ENCODE data around the gene RAB11FIP3.
"Not testable (repeated sequence)": the region's sequence is repeated elsewhere in the genome, so short reads cannot be mapped to it uniquely, and the experiment has no call there.

RAB11FIP3 gene

DNA sequence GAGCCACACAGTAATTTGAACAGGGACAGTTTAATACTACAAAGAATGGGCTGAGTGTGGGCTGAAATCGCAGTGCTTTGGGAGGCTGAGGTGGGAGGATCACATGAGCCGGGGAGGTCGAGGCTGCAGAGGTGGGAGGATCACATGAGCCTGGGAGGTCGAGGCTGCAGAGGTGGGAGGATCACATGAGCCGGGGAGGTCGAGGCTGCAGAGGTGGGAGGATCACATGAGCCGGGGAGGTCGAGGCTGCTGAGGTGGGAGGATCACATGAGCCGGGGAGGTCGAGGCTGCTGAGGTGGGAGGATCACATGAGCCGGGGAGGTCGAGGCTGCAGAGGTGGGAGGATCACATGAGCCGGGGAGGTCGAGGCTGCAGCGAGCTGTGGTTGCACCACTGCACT, 69.2 kb downstream of the RAB11FIP3 start:
- DNase-seq (ENCODE audit: low read depth), result not testable (repeated sequence)

DNA sequence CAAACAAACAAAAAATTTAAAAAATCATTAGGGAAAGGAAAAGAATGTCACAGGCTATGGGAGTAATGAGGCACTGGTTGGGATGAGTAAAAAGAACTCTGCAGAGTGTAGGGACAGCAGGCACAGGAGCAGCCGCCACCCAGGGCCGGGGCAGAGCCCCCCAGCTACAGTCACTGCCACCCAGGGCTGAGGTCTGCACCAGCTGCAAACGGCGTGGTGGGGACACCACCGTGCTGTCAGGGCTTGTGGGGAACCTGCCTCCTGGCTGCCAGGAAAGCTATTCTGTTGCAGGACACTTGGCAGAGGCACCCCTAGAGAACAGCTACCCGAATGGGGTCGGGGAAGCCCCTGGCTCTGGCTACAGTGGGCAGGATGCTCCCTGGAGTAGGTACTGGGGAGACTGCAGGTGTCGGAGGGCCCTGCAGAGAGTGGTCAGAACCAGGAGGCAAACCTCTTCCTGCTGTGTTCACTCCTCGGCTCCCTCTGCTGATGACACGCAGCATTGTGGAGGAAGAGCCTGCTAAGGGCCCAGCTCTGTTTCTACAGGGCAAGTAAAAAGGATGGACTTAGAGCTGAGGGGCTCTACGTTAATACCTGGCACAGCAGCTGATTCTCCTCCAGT, 69.8 kb downstream of the RAB11FIP3 start:
- DNase-seq (ENCODE audit: low read depth), result no peak

DNA sequence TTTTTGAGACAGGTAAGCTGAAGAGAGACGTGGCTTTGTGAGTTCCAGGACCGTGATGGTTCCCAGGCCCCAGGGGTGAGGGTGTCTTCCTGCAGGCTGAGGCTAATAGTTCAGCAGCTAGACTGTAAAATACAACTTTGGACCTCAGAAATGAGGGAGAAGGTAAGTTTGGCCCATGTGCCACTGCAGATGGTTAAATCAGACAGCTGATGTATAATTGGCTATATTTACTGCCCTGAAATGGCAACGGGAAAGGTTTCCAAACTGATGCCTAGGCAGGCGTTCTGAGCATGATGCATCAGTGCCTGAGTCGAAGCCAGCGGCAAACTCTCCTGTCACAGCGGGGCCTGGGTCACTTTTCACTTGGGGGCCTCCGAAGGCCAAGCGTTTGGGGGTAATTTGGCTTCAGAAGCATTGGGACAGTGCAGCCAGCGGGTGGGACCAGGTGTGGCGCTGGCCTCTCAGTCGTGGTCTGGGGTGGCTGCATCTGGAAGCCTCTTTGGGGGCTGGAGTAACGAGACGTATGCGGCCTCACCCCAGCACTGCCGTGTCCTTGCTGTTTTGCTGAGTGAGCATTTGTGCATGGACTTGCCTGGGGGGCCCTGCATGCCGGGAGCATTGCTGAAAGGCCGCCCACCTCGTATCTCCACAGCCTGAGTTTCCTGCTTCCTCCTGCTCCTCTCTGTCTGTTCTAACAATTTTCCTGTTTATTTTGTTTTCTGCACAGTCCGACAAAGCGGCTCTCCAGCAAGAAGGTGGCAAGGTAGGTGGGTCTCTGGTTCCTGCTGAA, 70.8 kb downstream of the RAB11FIP3 start:
- no peak for DNase-seq (ENCODE audit: low read depth)

DNA sequence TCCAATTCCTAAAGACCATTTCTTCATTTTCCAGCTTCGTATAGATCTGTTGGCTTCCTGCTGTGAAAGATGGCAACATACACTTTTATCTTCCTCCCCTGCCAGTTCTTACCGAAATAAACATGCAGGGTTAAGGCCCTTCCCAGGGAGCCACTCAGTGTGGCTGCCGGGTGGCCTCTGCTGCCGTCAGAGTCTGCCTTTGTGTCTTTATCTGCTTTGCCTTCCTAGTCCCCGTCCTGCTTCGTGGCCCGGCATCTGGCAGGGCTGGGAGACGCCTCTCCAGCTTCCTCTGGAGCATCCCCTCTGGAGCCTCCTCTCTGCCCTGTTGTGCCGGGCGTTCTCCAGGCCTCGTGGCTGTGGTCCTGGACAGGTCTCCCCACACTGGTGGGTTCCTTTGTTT, 71.8 kb downstream of the RAB11FIP3 start:
- no peak for DNase-seq (ENCODE audit: low read depth)

DNA sequence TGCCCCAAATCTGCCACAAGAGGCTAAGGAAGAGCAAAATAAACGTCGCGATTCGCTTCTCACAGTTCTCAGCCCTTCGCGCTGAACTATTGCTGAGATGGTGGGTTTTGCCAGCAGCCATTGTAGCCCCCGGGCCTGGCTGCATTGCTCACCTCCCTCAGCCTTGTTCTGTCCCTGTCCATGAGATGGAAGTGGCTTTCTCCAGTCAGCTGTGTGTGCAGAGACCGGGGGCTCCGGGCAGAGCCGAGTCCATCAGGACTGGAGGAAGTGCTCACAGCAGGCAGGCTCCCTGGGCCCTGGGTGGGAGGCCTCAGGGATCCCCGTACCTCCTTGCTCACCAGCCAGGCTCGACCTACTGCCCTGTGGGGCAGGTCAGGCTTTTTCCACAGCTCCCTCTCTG, 74.5 kb downstream of the RAB11FIP3 start:
- DNase-seq (ENCODE audit: low read depth), result no peak

DNA sequence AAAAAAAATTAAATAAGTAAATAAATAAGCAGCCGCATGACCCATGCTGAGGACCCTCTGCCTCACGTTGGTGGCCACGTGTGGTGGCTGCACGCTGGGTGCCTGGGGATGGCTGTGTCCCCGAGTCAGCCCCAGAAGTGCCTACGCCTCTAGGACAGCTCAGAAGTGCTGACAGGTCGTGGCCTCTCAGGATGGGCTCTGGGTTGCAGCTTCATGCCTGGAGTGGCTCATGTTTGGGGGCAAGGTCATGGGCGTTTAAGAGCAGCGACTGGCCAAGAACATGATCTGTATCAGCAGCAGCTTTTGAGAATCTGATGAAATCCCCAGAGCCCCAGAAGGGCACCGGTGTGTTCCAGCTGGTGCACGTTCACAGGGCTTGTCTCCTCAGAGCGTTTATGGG, 75.3 kb downstream of the RAB11FIP3 start:
- no peak for DNase-seq (ENCODE audit: low read depth)

DNA sequence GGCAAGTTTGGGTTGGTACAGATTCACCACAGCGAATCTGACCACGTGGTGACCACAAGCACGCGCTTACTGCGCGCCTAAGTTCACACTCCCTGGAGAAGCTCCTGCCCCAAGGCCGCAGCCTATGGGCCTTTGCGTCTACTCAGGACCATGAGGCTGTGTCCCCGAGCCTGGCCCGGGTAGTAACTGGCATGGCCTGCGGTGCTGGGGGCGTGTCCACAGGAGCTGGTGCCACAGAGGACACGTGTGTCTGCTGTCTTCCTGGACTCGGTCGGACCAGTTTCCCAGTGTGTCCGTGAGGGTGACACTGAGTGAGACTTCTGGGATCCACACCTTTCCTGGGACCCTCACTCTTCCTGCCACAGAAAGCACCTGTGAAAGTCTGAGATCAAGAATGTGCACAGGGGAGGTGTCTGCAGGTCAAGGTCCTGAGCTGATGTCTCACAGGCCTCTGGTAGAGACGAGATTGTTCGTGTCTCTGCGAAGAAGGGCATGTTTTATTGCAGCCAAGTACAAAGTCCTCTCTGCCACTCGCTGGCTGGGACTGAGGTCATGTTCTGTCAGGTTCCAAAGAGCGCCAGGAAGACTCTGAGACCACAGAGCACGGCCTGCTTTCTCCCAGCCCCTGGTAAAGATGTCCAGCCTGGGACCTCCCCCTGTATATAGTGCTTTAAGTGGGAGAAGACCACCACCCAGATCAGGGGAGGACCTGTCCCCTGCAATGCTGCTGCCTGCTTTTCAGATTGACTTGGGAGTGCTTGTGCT, 76.9 kb downstream of the RAB11FIP3 start:
- no peak for DNase-seq (ENCODE audit: low read depth)

DNA sequence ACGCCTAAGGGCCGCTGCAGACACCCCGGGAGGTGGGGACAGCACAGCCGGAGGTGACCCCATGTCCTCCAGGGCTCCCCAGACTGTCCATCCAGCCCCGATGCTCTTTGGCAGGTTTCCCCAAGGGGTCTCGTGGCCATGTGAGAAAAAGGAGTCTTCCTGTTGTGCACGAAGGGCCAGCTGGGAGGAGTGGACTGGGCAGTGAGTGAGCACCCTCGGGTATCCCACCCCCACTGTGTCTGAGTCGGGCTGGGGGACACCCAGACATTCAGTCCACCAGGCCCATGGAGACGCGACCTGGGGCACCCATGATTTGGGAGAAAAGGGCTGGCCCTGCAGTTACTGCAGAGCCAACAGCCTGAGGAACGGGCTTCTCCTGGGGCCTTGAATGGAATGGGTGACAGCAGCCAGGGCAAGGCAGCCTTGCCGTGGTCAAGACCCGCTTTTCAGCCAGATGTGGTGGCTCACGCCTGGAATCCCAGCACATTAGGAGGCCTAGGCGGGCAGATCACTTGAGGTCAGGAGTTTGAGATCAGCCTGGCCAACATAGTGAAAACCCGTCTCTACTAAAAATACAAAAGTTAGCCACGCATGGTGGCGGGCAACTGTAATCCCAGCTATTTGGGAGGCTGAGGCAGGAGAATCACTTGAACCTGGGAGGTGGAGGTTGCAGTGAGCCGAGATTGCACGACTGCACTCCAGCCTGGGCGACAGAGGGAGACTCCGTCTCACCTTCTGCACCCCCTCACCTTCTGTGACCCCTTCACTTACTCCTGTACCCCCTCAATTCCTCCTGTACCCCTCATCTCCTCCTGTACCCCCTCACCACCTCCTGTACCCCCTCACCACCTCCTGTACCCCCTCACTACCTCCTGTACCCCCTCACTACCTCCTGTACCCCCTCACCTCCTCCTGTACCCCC, 78.0 kb downstream of the RAB11FIP3 start:
- no peak for DNase-seq (ENCODE audit: low read depth)

DNA sequence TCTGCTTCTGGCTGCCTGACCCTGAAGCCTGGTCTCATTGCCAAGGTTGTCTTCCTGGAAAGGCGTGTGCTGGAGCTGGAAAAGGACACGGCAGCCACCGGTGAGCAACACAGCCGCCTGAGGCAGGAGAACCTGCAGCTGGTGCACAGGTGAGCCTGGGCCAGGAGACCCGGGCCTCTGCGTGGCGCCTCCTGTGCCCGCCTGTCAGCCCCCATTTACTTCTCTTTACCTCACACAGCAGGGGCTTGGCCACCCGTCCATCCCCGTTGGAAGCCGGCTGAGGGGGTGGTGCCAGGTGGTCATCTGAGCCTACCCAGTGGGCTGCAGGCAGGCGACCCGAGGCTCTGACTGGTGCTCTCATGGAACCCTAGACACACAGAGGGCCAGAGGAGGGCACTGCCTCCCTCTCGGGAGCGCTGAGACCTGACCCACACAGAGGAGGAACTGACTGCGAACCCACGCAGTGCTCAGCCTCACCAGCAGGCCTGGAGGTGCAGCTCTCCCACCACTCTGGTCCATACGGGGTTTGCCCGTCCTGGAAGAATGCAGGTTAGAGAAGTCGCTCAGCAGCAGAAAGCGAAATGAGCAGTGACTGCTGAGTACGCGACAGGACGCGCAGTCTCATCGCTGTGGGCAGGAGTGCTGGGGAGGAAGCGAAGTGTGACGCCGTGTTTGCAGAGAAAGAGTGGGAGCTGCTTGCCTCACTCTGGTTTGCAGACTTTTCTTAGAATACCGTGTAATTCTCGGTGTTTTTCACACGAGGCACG, 80.2 kb downstream of the RAB11FIP3 start:
- no peak for DNase-seq (ENCODE audit: low read depth)

DNA sequence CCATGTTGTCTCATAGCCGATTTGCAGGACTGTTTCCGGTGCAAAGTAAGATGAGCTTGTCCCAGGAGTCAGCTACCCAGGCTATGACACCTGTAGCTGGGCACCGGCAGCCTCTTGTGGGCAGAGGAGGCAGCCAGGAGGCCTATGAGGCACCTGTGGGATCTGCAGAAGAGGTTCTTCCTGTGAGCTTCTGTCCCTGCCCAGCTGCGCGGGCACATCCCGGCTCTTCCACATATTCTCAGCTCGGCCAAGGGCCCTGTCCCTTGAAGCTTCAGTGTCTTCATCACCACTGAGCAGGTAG, 80.7 kb downstream of the RAB11FIP3 start:
- no peak for DNase-seq (ENCODE audit: low read depth)

DNA sequence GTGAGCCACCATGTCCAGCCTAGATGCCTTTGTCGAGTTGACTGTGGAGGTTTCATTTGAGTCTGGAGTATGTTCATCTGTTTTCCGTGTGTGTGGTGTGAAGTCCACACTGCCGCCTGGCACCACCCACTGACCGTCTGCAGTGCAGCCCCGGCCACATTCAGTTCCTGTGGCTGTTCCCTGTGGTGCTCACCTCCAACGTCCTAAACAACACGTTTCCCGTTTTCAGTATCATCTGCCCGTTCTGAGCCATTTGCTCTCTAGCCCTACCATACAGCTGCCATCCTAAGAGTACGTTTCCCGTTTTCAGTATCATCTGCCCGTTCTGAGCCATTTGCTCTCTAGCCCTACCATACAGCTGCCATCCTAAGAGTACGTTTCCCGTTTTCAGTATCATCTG, 82.1 kb downstream of the RAB11FIP3 start:
- DNase-seq (ENCODE audit: low read depth), result not testable (repeated sequence)

DNA sequence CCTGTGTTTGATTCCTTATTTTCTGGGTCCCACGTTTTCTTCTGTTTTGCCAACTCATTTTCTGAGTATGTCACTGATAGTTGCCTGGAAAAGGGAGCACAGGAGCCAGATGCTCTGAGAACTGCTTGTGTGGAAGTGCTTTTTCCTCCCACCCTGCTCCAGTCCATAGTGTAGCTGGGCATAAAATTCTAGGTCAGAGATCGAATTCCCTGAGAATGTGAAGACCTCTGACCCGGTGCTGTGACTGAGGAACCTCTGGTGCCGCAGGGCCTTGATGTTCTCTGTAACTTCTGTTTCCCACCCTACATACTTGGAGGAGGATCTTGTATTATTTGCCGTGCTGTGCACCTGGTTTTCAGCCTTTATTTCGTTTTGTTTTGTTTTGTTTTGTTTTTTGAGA, 82.5 kb downstream of the RAB11FIP3 start:
- DNase-seq (ENCODE audit: low read depth), result no peak

DNA sequence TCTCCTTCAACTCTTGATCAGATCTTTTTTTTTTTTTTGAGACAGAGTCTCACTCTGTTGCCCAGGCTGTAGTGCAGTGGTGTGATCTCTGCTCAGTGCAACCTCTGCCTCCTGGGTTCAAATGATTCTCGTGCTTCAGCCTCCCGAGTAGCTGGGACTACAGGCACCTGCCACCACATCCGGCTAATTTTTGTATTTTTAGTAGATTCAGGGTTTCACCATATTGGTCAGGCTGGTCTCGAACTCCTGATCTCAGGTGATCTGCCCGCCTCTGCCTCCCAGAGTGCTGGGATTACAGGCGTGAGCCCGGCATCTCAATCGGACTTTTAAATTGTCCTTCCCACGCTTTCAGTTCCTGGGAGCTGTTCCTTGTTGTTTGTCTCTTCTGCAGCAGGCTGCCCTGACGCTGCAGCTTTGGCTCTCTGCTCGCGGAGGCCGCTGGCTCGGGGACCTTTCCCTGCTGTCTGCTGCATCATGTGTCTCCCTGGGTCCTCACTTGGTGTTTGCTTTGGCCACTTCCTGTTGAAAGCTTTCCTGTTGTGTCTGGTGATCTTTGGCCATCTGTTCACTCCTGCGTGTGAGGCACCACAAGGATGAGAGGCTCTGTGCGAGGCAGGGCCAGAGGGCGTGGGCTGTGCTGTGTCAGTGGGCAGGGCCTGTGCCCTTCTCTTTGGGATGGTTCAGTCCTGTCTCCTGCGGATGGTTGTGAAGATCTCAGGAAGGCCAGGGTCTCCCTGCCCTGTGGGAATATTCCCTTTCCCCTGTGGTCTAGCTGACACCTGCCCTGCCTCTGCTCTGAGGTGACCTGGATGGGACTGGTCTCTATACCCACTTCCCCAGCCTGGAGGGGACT, 83.7 kb downstream of the RAB11FIP3 start:
- DNase-seq (ENCODE audit: low read depth), result no peak

DNA sequence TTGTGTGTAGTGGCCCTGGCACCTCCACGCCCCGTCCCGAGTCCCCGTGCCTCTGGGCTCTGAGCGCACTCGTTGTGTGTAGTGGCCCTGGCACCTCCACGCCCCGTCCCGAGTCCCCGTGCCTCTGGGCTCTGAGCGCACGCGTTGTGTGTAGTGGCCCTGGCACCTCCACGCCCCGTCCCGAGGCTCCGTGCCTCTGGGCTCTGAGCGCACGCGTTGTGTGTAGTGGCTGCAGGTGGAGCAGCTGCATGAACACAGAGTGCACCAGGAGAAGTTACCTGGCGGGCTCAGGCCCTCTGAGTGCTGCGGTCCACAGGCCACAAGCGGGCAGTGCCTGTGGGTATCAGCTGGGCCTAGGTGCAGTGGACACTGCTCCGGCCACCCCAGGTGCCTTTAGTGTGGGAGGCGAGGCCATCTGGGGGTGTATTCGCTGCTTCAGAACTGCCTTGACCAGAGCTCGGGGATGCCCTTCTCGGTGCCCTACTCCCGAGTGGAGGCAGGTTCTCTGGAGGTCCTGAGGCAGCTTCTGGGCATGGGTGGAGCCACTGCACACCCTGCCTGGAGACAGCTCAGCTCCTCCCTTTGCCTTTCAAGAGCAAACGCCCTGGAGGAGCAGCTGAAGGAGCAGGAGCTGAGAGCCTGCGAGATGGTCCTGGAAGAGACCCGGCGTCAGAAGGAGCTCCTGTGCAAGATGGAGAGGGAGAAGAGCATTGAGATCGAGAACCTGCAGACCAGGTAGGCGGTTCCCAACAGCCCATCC, 84.8 kb downstream of the RAB11FIP3 start:
- DNase-seq (ENCODE audit: low read depth), result no peak

DNA sequence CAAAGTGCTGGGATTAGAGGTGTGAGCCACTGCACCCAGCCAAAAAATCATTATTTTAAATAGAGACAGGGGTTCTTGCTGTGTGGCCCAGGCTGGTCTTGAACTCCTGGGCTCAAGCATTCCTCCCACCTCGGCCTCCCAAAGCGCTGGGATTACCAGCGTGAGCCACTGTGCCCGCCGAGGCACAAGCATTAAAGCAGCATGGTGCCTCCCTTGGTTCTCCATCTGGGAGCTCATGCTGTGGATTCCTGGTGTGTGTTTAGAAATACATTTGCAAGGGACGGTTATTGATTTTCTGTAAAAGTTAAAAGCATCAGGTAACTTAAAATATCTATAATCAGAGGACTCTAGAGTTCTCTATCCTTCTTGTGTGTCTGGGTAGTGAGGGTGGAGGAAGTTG, 87.4 kb downstream of the RAB11FIP3 start:
- DNase-seq (ENCODE audit: low read depth), result no peak

DNA sequence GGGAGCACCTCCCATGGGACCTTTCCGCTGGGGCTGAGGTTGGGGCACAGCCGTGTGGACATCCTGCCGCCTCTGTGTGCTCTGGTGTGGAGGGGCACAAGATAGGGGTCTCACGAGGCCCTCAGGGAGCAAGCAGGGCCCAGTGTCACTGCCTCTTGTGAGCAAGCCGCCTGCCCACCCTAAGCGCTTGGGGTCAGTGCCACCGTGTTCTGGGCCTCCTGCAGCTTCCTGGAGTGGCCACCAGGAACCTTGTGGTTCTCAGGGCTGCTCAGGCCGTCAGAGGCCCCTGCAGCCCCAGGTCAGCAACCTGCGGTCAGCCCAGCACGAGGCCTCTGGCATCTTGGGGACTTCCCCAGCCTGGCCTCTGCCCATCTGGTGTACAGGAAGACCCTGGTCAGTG, 88.5 kb downstream of the RAB11FIP3 start:
- no peak for DNase-seq (ENCODE audit: low read depth)

DNA sequence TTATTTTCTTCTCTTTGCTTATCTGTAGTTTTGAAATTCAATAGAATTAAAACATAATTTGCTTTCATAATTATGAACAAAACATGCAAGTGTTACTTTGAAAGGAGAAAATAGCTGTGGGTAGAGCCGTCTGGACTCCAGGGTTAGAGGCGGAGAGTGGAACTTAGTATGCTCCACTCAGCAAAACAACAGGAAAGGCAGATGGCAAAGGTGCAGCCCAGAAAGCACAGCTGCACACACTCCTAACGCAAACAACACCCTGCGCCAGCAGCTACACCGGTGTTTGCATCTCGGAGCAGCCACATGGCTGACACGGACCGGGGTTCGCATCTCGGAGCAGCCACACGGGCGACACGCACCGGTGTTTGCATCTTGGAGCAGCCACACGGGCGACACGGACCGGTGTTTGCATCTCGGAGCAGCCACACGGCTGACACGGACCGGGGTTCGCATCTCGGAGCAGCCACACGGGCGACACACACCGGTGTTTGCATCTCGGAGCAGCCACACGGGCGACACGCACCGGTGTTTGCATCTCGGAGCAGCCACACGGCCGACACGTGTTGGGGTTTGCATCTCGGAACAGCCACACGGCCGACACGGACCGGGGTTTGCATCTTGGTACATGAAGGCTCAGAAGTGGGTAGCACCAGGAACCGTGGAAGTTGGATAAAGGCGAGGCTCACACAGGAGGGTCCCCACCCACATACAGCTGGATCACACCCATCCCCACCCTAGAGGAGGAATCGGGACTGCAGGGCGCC, 89.9 kb downstream of the RAB11FIP3 start:
- DNase-seq (ENCODE audit: low read depth), result no peak

DNA sequence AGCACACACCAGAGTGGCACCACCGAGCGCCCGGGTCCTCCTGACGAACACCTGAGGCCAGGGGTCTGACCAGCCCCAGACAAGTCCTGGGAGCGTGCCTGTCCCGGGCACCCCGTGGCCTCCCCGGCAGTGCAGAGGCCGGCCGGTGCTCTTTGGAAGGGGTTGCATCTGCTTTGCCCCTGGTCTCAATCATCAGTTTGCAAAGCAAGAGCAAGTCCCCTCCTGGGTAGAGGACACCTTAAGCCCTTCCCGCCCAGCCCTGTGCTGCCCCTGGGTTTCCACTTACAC, 90.4 kb downstream of the RAB11FIP3 start:
- no peak for DNase-seq (ENCODE audit: low read depth)

DNA sequence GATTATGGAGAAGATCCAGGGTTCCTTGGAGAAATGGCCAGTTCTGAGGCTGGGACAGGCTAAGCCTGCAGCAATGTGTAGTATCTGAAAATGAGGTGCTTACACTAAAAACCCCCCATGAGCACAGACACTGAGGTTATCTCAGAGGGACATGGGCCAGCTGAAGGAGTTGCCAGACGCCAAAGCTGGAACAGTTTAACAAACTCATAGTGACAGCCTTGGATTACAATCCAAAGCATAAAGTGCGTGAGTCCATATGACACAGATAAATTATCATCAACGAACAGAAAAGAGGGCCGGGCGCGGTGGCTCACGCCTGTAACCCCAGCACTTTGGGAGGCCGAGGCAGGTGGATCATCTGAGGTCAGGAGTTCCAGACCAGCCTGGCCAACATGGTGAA, 90.9 kb downstream of the RAB11FIP3 start:
- no peak for DNase-seq (ENCODE audit: low read depth)
